Liver (tissue), 9 donors: Measurements from ENCODE around the gene RPS2. TPM values are rescaled to one million over a fixed set of nuclear protein-coding genes. Genes with fewer than 3 reads are reported as not detected.

Experiments used
- DNase-seq: peaks from one replicate; pipeline ENCODE4 v3.0.0-alpha.2; 2017; ENCODE audit warnings: low spot score
- H3K27ac ChIP-seq, 2 donors: one replicate each; pipeline ENCODE4 v1.7.0; 2013; ENCODE audit warnings: inconsistent platforms in 2 of 2, low read length in 2 of 2, control low read depth in 1 of 2, low read depth in 1 of 2, mild to moderate bottlenecking in 1 of 2
- H3K27me3 ChIP-seq, 4 donors: one replicate each; pipeline versions ENCODE4 v1.6.1 to v1.7.0; 2013; ENCODE audit warnings: low read length in 3 of 4, inconsistent platforms in 1 of 4, mild to moderate bottlenecking in 1 of 4, moderate library complexity in 1 of 4; ENCODE audit not compliant: control insufficient read depth in 4 of 4, insufficient read depth in 4 of 4
- H3K36me3 ChIP-seq, 4 donors: one replicate each; pipeline versions ENCODE4 v1.6.1 to v1.7.0; 2013; ENCODE audit warnings: low read length in 3 of 4, mild to moderate bottlenecking in 3 of 4, low read depth in 1 of 4, moderate library complexity in 1 of 4; ENCODE audit not compliant: control insufficient read depth in 4 of 4, insufficient read depth in 3 of 4
- H3K4me1 ChIP-seq, 4 donors: one replicate each; pipeline versions ENCODE4 v1.6.1 to v1.7.0; 2013; ENCODE audit warnings: low read length in 3 of 4, mild to moderate bottlenecking in 3 of 4, moderate library complexity in 1 of 4; ENCODE audit not compliant: control insufficient read depth in 4 of 4, insufficient read depth in 4 of 4
- H3K4me3 ChIP-seq, 3 donors: one replicate each; pipeline versions ENCODE4 v1.6.1 to v1.7.0; 2013; ENCODE audit warnings: low read length in 3 of 3, control low read depth in 1 of 3, low read depth in 1 of 3, mild to moderate bottlenecking in 1 of 3
- H3K9ac ChIP-seq, 2 donors: one replicate each; pipeline ENCODE4 v1.7.0; 2013; ENCODE audit warnings: low read length in 2 of 2, mild to moderate bottlenecking in 2 of 2, moderate library complexity in 2 of 2, control low read depth in 1 of 2, low read depth in 1 of 2
- H3K9me3 ChIP-seq, 4 donors: one replicate each; pipeline versions ENCODE4 v1.6.1 to v1.7.0; 2013; ENCODE audit warnings: low read length in 3 of 4; ENCODE audit not compliant: control insufficient read depth in 4 of 4
- EGR1 ChIP-seq, 2 donors: IDR thresholded peaks; 2 replicates each; pipeline ENCODE4 v1.6.1; 2016 to 2018; ENCODE audit warnings: antibody characterized with exemption in 2 of 2, low read depth in 2 of 2
- FOXA2 ChIP-seq: IDR thresholded peaks from 2 replicates; pipeline ENCODE4 v1.6.1; 2016; ENCODE audit warnings: antibody characterized with exemption
- HNF4G ChIP-seq: IDR thresholded peaks from 2 replicates; pipeline ENCODE4 v1.6.1; 2016; ENCODE audit warnings: antibody characterized with exemption
- JUND ChIP-seq, 2 donors: IDR thresholded peaks; 2 replicates each; pipeline ENCODE4 v1.6.1; 2016; ENCODE audit warnings: antibody characterized with exemption in 2 of 2
- NR2F2 ChIP-seq: IDR thresholded peaks from 2 replicates; pipeline ENCODE4 v1.6.1; 2016; ENCODE audit warnings: antibody characterized with exemption
- RAD21 ChIP-seq, 2 donors: IDR thresholded peaks; 2 replicates each; pipeline ENCODE4 v1.6.1; 2016; ENCODE audit warnings: antibody characterized with exemption in 2 of 2, mild to moderate bottlenecking in 2 of 2
- RXRA ChIP-seq, 2 donors: IDR thresholded peaks; 2 replicates each; pipeline ENCODE4 v1.6.1; 2017 to 2018; ENCODE audit warnings: antibody characterized with exemption in 2 of 2, mild to moderate bottlenecking in 1 of 2
- SP1 ChIP-seq: IDR thresholded peaks from 2 replicates; pipeline ENCODE4 v1.6.1; 2018; ENCODE audit warnings: antibody characterized with exemption, mild to moderate bottlenecking
- TAF1 ChIP-seq: conservative IDR thresholded peaks from 2 replicates; pipeline ENCODE4 v1.6.1; 2016; ENCODE audit warnings: antibody characterized with exemption, mild to moderate bottlenecking
- YY1 ChIP-seq: IDR thresholded peaks from 2 replicates; pipeline ENCODE4 v1.6.1; 2016; ENCODE audit warnings: antibody characterized with exemption, mild to moderate bottlenecking
- WGBS: extraction: QIAGEN DNeasy Blood & Tissue Kit; methylation state at CpG from one replicate; pipeline ENCODE4 v1.1.7; 2013; 5-methylcytosine and 5-hydroxymethylcytosine counted together
- polyA plus RNA-seq, 2 donors: library from polyadenylated mRNA; stranded (reverse) in 1 of 2; unstranded in 1 of 2; fragments of 200-250 nt in 1 of 2; fragments of >200 nt in 1 of 2; fragmentation: Nextera tagmentation in 1 of 2; extraction: Ambion mirVana in 1 of 2; gene quantifications; one replicate each; pipeline versions ENCODE4 v1.2.1 to v1.2.3, GENCODE V29; 2013 to 2015
- total RNA-seq, 2 donors: library from RNA; depleted of rRNA; stranded (reverse); fragments of >200 nt; gene quantifications; one replicate each; pipeline ENCODE4 v1.2.3, GENCODE V29; 2014
- TF ChIP-seq, protein P1 (sequence below): IDR thresholded peaks from 2 replicates; pipeline ENCODE4 v1.6.1; 2016; ENCODE audit warnings: antibody characterized with exemption, mild to moderate bottlenecking
- TF ChIP-seq, protein P2 (sequence below): IDR thresholded peaks from 2 replicates; pipeline ENCODE4 v1.6.1; 2016; ENCODE audit warnings: antibody characterized with exemption
- TF ChIP-seq, protein P3 (sequence below): fragments of 150-350 bp; IDR thresholded peaks from 2 replicates; pipeline ENCODE4 v1.5.1; 2017; ENCODE audit warnings: improper control_type of control experiment, low read depth, low read length; ENCODE audit not compliant: missing input control
- TF ChIP-seq, protein P4 (sequence below): IDR thresholded peaks from 2 replicates; pipeline ENCODE4 v1.6.1; 2016; ENCODE audit warnings: antibody characterized with exemption
- TF ChIP-seq, protein P5 (sequence below): IDR thresholded peaks from 2 replicates; pipeline ENCODE4 v1.6.1; 2016; ENCODE audit warnings: antibody characterized with exemption
- donor health status: healthy.
- donor health status: healthy.
- donor health status: healthy.
- donor health status: healthy.
- donor health status: healthy.

Gene RPS2
- total and polyA plus RNA-seq, 4 donors = 524 to 1,440 (median 940) TPM

DNA sequence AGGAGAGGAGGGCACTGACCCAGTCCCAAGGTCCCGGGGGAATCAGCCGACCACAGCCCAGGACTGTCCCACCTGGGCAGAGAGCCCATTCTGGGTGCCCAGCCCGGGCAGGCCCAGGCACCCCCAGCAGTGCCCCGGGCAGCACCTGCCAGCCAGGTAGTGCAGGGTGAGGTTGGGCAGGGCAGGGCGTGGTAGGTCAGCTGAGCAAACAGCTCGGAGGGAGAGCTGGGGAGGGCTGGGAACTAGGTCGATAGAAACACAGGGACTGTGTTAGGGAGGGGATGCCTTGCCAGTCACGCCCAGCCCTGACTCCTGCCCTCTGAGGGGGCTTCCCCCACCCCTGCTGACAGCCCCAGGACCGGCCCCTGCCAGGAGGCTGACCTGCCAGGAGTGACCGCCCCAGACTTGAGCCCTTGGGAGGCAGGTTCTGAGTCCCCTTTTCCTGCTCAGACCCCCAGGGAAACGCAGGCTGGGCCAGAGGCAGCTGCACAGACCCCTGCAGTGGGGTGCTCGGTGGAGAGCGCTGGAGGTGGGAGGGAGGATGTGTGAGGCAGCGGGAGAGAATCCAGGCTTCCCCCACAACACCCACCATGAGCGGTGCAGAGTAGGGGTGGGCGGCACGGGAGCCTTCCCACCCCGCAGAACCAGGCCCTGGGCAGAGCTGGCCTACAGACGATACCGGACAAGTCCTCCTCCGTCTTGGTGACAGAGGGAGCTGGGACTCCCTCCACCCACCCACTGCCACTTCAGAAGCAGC is 51.1 kb downstream of the RPS2 start:
- H3K9ac ChIP-seq = no peak overlapping the region
- H3K9me3 ChIP-seq = no peaks in the 10 kb centered on the region
- H3K27me3 ChIP-seq = peaks cover 0 to 6% (median 4%) of the 10 kb centered on the region in 4 donors
- H3K27ac ChIP-seq = no peak overlapping the region
- H3K4me3 ChIP-seq = no peak overlapping the region
- DNase-seq = no peak
- H3K36me3 ChIP-seq = no peaks in the 10 kb centered on the region
- 43% methylated on average over 21 of the region's 21 CpGs for WGBS
- peaks cover 0 to 11% (median 3%) of the 10 kb centered on the region in 4 donors for H3K4me1 ChIP-seq
- TF ChIP-seq, protein P1, sequence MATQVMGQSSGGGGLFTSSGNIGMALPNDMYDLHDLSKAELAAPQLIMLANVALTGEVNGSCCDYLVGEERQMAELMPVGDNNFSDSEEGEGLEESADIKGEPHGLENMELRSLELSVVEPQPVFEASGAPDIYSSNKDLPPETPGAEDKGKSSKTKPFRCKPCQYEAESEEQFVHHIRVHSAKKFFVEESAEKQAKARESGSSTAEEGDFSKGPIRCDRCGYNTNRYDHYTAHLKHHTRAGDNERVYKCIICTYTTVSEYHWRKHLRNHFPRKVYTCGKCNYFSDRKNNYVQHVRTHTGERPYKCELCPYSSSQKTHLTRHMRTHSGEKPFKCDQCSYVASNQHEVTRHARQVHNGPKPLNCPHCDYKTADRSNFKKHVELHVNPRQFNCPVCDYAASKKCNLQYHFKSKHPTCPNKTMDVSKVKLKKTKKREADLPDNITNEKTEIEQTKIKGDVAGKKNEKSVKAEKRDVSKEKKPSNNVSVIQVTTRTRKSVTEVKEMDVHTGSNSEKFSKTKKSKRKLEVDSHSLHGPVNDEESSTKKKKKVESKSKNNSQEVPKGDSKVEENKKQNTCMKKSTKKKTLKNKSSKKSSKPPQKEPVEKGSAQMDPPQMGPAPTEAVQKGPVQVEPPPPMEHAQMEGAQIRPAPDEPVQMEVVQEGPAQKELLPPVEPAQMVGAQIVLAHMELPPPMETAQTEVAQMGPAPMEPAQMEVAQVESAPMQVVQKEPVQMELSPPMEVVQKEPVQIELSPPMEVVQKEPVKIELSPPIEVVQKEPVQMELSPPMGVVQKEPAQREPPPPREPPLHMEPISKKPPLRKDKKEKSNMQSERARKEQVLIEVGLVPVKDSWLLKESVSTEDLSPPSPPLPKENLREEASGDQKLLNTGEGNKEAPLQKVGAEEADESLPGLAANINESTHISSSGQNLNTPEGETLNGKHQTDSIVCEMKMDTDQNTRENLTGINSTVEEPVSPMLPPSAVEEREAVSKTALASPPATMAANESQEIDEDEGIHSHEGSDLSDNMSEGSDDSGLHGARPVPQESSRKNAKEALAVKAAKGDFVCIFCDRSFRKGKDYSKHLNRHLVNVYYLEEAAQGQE = no peak
- TF ChIP-seq, protein P2, sequence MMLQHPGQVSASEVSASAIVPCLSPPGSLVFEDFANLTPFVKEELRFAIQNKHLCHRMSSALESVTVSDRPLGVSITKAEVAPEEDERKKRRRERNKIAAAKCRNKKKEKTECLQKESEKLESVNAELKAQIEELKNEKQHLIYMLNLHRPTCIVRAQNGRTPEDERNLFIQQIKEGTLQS = no peak
- TF ChIP-seq, protein P3, sequence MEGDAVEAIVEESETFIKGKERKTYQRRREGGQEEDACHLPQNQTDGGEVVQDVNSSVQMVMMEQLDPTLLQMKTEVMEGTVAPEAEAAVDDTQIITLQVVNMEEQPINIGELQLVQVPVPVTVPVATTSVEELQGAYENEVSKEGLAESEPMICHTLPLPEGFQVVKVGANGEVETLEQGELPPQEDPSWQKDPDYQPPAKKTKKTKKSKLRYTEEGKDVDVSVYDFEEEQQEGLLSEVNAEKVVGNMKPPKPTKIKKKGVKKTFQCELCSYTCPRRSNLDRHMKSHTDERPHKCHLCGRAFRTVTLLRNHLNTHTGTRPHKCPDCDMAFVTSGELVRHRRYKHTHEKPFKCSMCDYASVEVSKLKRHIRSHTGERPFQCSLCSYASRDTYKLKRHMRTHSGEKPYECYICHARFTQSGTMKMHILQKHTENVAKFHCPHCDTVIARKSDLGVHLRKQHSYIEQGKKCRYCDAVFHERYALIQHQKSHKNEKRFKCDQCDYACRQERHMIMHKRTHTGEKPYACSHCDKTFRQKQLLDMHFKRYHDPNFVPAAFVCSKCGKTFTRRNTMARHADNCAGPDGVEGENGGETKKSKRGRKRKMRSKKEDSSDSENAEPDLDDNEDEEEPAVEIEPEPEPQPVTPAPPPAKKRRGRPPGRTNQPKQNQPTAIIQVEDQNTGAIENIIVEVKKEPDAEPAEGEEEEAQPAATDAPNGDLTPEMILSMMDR = no peak
- TF ChIP-seq SP1 = no peak
- TF ChIP-seq, protein P4, sequence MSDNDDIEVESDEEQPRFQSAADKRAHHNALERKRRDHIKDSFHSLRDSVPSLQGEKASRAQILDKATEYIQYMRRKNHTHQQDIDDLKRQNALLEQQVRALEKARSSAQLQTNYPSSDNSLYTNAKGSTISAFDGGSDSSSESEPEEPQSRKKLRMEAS = no peak
- TF ChIP-seq YY1 = no peak
- TF ChIP-seq RAD21 (IDR thresholded peaks at IDR 0.05) = no peak
- TF ChIP-seq HNF4G = no peak
- TF ChIP-seq NR2F2 = no peak
- no peak for TF ChIP-seq RXRA (IDR thresholded peaks at IDR 0.05)
- TF ChIP-seq, protein P5, sequence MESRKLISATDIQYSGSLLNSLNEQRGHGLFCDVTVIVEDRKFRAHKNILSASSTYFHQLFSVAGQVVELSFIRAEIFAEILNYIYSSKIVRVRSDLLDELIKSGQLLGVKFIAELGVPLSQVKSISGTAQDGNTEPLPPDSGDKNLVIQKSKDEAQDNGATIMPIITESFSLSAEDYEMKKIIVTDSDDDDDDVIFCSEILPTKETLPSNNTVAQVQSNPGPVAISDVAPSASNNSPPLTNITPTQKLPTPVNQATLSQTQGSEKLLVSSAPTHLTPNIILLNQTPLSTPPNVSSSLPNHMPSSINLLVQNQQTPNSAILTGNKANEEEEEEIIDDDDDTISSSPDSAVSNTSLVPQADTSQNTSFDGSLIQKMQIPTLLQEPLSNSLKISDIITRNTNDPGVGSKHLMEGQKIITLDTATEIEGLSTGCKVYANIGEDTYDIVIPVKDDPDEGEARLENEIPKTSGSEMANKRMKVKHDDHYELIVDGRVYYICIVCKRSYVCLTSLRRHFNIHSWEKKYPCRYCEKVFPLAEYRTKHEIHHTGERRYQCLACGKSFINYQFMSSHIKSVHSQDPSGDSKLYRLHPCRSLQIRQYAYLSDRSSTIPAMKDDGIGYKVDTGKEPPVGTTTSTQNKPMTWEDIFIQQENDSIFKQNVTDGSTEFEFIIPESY = no peak
- TF ChIP-seq JUND (IDR thresholded peaks at IDR 0.05) = no peak
- no peak for TF ChIP-seq EGR1 (IDR thresholded peaks at IDR 0.05; ENCODE audit: low read depth in 2 of 2)

DNA sequence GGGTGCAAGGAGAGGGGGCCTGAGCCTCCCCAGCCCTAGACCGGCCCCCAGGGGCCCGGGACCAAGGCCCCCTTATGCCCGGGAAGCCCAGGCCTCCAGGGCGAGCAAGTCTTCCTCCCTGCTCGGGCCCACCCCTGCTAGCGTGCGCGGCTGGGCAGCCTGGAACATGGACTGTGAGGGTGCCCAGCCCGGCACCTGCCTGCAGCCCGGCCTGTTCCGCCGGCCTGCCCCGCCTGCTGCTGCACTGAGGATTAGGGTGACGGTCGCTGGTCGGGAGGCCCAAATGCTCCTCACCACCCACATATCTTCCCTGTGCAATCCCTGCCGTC is 52.4 kb downstream of the RPS2 start:
- H3K9ac ChIP-seq = no peak overlapping the region
- no peaks in the 10 kb centered on the region for H3K4me1 ChIP-seq
- H3K36me3 ChIP-seq = no peaks in the 10 kb centered on the region
- peaks cover 0 to 3% (median 2%) of the 10 kb centered on the region in 4 donors for H3K27me3 ChIP-seq
- no peaks in the 10 kb centered on the region for H3K9me3 ChIP-seq
- no peak overlapping the region for H3K27ac ChIP-seq
- 86% methylated on average over 17 of the region's 17 CpGs for WGBS
- DNase-seq = no peak
- H3K4me3 ChIP-seq = no peak overlapping the region
- TF ChIP-seq FOXA2 = no peak
- TF ChIP-seq HNF4G = no peak
- TF ChIP-seq, protein P3 = no peak
- TF ChIP-seq TAF1 = no peak
- TF ChIP-seq, protein P1 = no peak
- TF ChIP-seq JUND (IDR thresholded peaks at IDR 0.05) = no peak
